ENCODE measurements around the gene IER5L.
A peak's percentile ranks its signal among the peaks of the same experiment; 100 is the strongest.

Gene IER5L

GRCh38 chr9:129177791-129178567, at the start of gene IER5L:
Gene IER5L, minus strand, starts transcription at chr9:129178261. Its CDS starts 209 bp downstream, at chr9:129178052.
- H3K9ac ChIP-seq (ENCODE audit: low read length): peak within 1 kb of the TSS; percentile 97
- no peaks in the 10 kb centered on the region for H3K9me3 ChIP-seq (ENCODE audit: control insufficient read depth, low read length)

GRCh38 chr9:129227843-129228189, 49.8 kb upstream of the IER5L start:
- Histone ChIP-seq H3K4me1 (ENCODE audit: control insufficient read depth, insufficient read depth, low read length) (no peaks in the 10 kb centered on the region), H3K27me3 (ENCODE audit: control insufficient read depth, insufficient read depth, low read length) (no peaks in the 10 kb centered on the region), H3K4me3 (ENCODE audit: low read length) (no peak overlapping the region), H3K9ac (ENCODE audit: low read length) (no peak overlapping the region), H3K36me3 (ENCODE audit: control insufficient read depth, insufficient read depth, low read length) (no peaks in the 10 kb centered on the region), H3K9me3 (ENCODE audit: control insufficient read depth, low read length) (no peaks in the 10 kb centered on the region)

More at GRCh38 chr9:129177791-129178567, at the start of gene IER5L:
- peaks cover 35% of the 10 kb centered on the region for H3K4me1 ChIP-seq (ENCODE audit: control insufficient read depth, insufficient read depth, low read length)
- H3K36me3 ChIP-seq (ENCODE audit: control insufficient read depth, insufficient read depth, low read length): no peaks in the 10 kb centered on the region
- peak within 1 kb of the TSS; percentile 63 for H3K4me3 ChIP-seq (ENCODE audit: low read length)
- H3K27me3 ChIP-seq (ENCODE audit: control insufficient read depth, insufficient read depth, low read length): peaks cover 3% of the 10 kb centered on the region

DNA sequence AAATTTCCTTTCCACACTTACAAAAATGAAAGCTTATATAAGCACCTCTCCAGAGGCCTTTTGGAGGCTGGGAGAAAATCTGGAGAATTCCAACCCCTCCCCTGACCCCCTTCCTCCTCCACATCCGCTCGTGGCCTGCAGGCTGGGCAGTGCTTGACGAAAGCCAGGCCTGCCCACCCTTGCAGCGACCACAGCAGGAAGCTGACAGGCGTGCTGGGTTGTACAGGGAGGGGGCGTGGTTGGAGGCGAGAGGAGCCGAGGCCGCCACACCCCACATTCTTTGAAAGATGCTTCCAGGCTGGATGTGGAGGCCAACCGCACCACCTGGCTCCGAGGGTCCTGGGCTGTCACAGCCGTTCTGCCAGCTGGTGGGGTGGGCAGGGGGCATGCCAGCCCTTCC, 47.8 kb upstream of the IER5L start:
- Histone ChIP-seq H3K36me3 (ENCODE audit: control insufficient read depth, insufficient read depth, low read length) (no peaks in the 10 kb centered on the region), H3K4me3 (ENCODE audit: low read length) (no peak overlapping the region), H3K9ac (ENCODE audit: low read length) (no peak overlapping the region), H3K9me3 (ENCODE audit: control insufficient read depth, low read length) (no peaks in the 10 kb centered on the region), H3K4me1 (ENCODE audit: control insufficient read depth, insufficient read depth, low read length) (no peaks in the 10 kb centered on the region), H3K27me3 (ENCODE audit: control insufficient read depth, insufficient read depth, low read length) (no peaks in the 10 kb centered on the region)

- H3K9me3 ChIP-seq (ENCODE audit: control insufficient read depth, low read length): no peaks in the 10 kb centered on the region
- H3K27me3 ChIP-seq (ENCODE audit: control insufficient read depth, insufficient read depth, low read length): no peaks in the 10 kb centered on the region
- no peak overlapping the region for H3K9ac ChIP-seq (ENCODE audit: low read length)
- H3K4me3 ChIP-seq (ENCODE audit: low read length): no peak overlapping the region
- H3K36me3 ChIP-seq (ENCODE audit: control insufficient read depth, insufficient read depth, low read length): no peaks in the 10 kb centered on the region
- no peaks in the 10 kb centered on the region for H3K4me1 ChIP-seq (ENCODE audit: control insufficient read depth, insufficient read depth, low read length)
These were observed 47.4 kb upstream of the IER5L start for GRCh38 chr9:129225490-129225778.

- no peaks in the 10 kb centered on the region for H3K27me3 ChIP-seq (ENCODE audit: control insufficient read depth, insufficient read depth, low read length)
- H3K4me1 ChIP-seq (ENCODE audit: control insufficient read depth, insufficient read depth, low read length): no peaks in the 10 kb centered on the region
- H3K9ac ChIP-seq (ENCODE audit: low read length): no peak overlapping the region
- H3K36me3 ChIP-seq (ENCODE audit: control insufficient read depth, insufficient read depth, low read length): no peaks in the 10 kb centered on the region
- no peak overlapping the region for H3K4me3 ChIP-seq (ENCODE audit: low read length)
- no peaks in the 10 kb centered on the region for H3K9me3 ChIP-seq (ENCODE audit: control insufficient read depth, low read length)
These were observed 46.8 kb upstream of the IER5L start for GRCh38 chr9:129224618-129225489.

DNA sequence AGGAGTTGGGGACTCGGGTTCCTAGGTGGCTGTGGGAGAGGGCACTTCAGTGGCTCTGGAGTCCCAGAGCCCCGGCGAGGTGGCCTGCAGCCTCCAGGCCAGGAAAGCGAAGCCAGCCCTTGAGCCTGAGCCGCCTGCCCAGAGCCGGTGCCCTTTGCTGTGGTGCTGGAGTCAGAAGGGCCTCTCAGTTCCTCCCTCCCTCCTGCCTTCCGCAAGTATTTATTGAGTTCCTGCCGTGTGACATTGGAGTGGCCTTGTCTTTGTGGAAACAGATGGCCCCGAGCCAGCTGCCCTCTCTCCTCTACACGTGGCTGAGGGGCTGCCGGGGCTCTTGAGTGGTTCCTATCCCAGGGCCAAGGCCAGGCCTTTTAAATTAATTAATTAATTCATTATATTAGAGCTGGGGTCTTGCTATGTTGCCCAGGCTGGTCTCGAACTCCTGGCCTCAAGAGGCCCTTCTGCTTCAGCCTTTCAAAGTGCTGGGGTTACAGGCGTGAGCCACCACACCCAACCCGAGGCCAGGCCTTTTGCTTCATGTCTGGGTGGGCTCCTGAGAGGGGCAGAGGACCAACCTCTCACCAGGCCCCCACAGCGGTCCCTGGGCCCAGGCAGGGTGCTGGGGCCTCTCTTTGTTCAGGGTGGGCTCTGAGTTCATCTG, 45.6 kb upstream of the IER5L start:
- Histone ChIP-seq H3K9ac (ENCODE audit: low read length) (no peak overlapping the region), H3K4me3 (ENCODE audit: low read length) (no peak overlapping the region), H3K4me1 (ENCODE audit: control insufficient read depth, insufficient read depth, low read length) (no peaks in the 10 kb centered on the region), H3K27me3 (ENCODE audit: control insufficient read depth, insufficient read depth, low read length) (no peaks in the 10 kb centered on the region), H3K36me3 (ENCODE audit: control insufficient read depth, insufficient read depth, low read length) (no peaks in the 10 kb centered on the region), H3K9me3 (ENCODE audit: control insufficient read depth, low read length) (no peaks in the 10 kb centered on the region)

GRCh38 chr9:129222819-129223218, 44.8 kb upstream of the IER5L start:
- Histone ChIP-seq H3K9me3 (ENCODE audit: control insufficient read depth, low read length) (no peaks in the 10 kb centered on the region), H3K9ac (ENCODE audit: low read length) (no peak overlapping the region), H3K4me1 (ENCODE audit: control insufficient read depth, insufficient read depth, low read length) (no peaks in the 10 kb centered on the region), H3K27me3 (ENCODE audit: control insufficient read depth, insufficient read depth, low read length) (no peaks in the 10 kb centered on the region), H3K4me3 (ENCODE audit: low read length) (no peak overlapping the region), H3K36me3 (ENCODE audit: control insufficient read depth, insufficient read depth, low read length) (no peaks in the 10 kb centered on the region)

GRCh38 chr9:129221979-129222635, 44.0 kb upstream of the IER5L start:
- Histone ChIP-seq H3K27me3 (ENCODE audit: control insufficient read depth, insufficient read depth, low read length) (no peaks in the 10 kb centered on the region), H3K9ac (ENCODE audit: low read length) (no peak overlapping the region), H3K4me1 (ENCODE audit: control insufficient read depth, insufficient read depth, low read length) (no peaks in the 10 kb centered on the region), H3K9me3 (ENCODE audit: control insufficient read depth, low read length) (no peaks in the 10 kb centered on the region), H3K36me3 (ENCODE audit: control insufficient read depth, insufficient read depth, low read length) (no peaks in the 10 kb centered on the region), H3K4me3 (ENCODE audit: low read length) (no peak overlapping the region)

DNA sequence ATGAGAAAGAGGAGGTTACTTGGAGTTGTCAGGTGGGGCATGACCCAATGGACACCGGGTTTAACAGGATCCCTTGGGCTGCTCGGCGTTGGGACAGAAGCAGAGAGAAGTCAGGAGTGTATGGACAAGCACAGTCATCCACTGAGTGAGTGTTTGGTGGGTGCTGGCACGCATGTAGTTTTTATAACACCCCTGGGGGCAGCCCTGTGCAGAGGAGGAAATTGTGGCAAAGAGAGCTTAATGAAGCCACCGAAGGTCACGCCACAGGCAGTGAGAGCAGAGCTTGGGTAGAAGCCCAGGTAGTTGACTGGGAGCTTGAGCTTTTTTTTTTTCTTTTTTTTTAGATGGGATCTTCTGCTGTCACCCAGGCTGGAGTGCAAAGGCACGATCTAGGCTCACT, 43.2 kb upstream of the IER5L start:
- Histone ChIP-seq H3K9ac (ENCODE audit: low read length) (no peak overlapping the region), H3K4me3 (ENCODE audit: low read length) (no peak overlapping the region), H3K27me3 (ENCODE audit: control insufficient read depth, insufficient read depth, low read length) (no peaks in the 10 kb centered on the region), H3K36me3 (ENCODE audit: control insufficient read depth, insufficient read depth, low read length) (no peaks in the 10 kb centered on the region), H3K4me1 (ENCODE audit: control insufficient read depth, insufficient read depth, low read length) (no peaks in the 10 kb centered on the region), H3K9me3 (ENCODE audit: control insufficient read depth, low read length) (no peaks in the 10 kb centered on the region)

DNA sequence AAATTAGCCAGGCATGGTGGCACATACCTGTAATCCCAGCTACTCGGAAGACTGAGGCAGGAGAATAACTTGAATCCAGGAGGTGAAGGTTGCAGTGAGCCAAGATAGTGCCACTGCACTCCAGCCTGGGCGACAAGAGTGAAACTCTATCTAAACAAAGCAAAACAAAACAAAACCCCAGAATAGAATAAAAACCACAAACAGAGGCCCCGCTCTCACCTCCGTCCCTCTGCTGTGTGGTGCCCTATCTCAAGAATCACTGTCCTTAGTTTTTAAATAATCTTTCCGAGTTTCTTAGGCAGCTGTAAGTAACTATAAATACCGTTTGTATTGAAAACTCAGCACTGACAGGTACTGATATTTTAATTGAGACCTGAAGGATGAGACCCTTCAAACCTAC, 42.7 kb upstream of the IER5L start:
- no peak overlapping the region for H3K4me3 ChIP-seq (ENCODE audit: low read length)
- H3K4me1 ChIP-seq (ENCODE audit: control insufficient read depth, insufficient read depth, low read length): no peaks in the 10 kb centered on the region
- H3K36me3 ChIP-seq (ENCODE audit: control insufficient read depth, insufficient read depth, low read length): no peaks in the 10 kb centered on the region
- H3K27me3 ChIP-seq (ENCODE audit: control insufficient read depth, insufficient read depth, low read length): no peaks in the 10 kb centered on the region
- no peaks in the 10 kb centered on the region for H3K9me3 ChIP-seq (ENCODE audit: control insufficient read depth, low read length)
- no peak overlapping the region for H3K9ac ChIP-seq (ENCODE audit: low read length)

DNA sequence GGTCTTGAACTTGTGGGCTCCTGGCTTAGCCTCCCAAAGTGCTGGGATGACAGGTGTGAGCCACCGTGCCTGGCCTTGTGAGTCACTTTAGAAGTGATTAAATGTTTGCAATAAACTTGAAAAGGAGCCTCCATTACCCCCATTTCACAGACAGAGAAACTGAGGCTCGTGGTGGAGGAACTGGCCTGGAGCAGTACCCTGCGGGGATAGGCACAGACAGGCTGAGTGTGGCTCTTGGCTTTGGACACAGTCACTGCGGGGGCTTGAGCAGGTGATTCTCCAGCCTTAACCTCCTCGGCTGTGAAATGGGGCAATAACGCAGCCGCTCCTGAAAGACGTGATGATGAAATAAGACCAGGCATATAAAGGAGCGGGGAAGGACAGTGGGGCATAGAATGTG, 40.9 kb upstream of the IER5L start:
- H3K36me3 ChIP-seq (ENCODE audit: control insufficient read depth, insufficient read depth, low read length): no peaks in the 10 kb centered on the region
- H3K9me3 ChIP-seq (ENCODE audit: control insufficient read depth, low read length): no peaks in the 10 kb centered on the region
- no peak overlapping the region for H3K4me3 ChIP-seq (ENCODE audit: low read length)
- no peak overlapping the region for H3K9ac ChIP-seq (ENCODE audit: low read length)
- H3K4me1 ChIP-seq (ENCODE audit: control insufficient read depth, insufficient read depth, low read length): no peaks in the 10 kb centered on the region
- H3K27me3 ChIP-seq (ENCODE audit: control insufficient read depth, insufficient read depth, low read length): no peaks in the 10 kb centered on the region

DNA sequence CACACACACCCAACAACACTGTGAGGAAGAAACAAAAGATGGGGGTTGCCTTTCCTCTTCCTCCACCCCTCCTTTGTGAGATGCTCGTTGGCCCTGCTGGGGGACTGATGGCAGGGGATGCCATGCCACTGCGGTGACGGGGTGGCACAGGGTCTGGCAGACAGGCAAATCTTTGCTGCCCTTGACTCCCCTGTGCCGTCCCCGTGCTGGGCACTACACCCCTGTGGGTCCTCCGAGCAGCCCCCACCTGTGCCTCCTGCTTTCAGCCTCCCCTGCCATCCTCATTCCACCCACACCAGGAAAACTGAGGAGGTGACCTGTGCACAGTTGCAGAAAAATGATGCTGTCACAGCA, 40.2 kb upstream of the IER5L start:
- H3K9me3 ChIP-seq (ENCODE audit: control insufficient read depth, low read length): no peaks in the 10 kb centered on the region
- H3K4me3 ChIP-seq (ENCODE audit: low read length): no peak overlapping the region
- H3K4me1 ChIP-seq (ENCODE audit: control insufficient read depth, insufficient read depth, low read length): no peaks in the 10 kb centered on the region
- no peak overlapping the region for H3K9ac ChIP-seq (ENCODE audit: low read length)
- no peaks in the 10 kb centered on the region for H3K36me3 ChIP-seq (ENCODE audit: control insufficient read depth, insufficient read depth, low read length)
- H3K27me3 ChIP-seq (ENCODE audit: control insufficient read depth, insufficient read depth, low read length): no peaks in the 10 kb centered on the region

All from mucosa of stomach (tissue), 1 donor.